Frontal cortex (tissue), 4 donors: ENCODE results near the gene G0S2. TPM values are rescaled to one million over a fixed set of nuclear protein-coding genes. Genes with fewer than 3 reads are reported as not detected.

Experiments used
- DNase-seq, 2 donors: peaks; one replicate each; pipeline ENCODE4 v3.0.0; 2012; ENCODE audit warnings: low spot score in 2 of 2
- FAIRE-seq: peaks from 2 replicates; lab custom pipeline; 2012; peaks lifted over from hg19 to GRCh38; lab: Jason Lieb, UNC
- total RNA-seq: library from RNA; depleted of rRNA; stranded (reverse); fragments of >200 nt; gene quantifications from one replicate; pipeline ENCODE4 v1.2.3, GENCODE V29; 2014
- donor health status: control.
- donor health status: control.
- donor health status: control.

G0S2 gene
- total RNA-seq, 1 donor from 2014 or later, result 1.6 TPM

DNA sequence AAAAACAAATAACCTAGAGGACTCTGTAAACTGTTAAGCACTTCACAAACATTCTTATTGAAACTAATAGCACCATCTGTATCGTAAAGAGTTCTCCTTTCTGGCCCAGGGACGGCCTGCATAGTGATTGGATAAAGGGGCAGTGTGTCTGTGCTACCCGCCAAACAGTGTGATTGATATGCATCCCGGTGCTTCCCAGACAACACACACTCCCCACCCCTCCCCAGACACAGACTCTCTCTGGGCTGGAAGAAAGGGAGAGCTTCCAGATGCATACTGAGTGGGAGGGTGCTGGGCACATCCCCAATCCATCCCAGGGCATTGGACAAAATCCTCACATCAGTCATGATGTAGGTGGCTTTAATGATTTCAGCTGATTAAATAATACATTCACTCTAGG, 33.1 kb downstream of the G0S2 start:
- FAIRE-seq (no peak), DNase-seq (no peak)

DNA sequence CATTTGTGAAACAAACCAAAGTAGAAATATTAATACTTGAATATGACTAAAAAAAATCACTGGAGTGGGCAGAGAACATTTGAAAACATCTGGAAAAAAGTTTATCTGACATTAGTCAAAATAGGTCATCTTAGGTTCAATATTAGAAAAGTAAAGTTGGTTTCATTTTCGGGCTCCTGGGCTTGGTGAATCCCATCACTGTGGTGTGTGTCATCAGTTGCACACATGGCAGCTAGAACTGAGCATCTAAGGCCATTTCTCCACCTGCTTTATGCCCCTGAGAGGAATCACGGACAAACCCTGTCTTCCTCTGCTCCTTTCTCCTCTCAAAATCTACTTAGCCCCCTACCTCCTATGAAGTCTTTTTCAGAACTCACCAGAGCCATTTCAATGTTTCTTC, 34.9 kb downstream of the G0S2 start:
- FAIRE-seq (no peak), DNase-seq (no peak)

DNA sequence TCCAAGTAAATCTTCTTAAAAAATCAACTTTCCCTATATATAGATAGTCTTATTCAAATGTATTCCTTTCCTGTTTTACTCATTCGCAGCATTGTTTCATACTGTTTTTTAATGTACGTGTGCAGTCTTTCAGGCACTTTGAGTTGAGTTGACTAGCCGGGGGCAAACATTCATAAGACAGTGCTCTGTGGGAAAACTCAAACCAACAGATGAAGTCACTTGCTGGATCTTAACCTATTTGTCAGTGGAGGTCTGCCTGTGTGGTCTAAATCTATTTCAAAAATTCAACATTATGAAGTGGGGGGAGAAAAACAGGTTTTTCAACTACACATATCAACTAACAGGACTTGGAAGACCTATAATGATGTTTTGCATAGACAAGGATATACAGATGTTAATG, 35.6 kb downstream of the G0S2 start:
- FAIRE-seq (no peak), DNase-seq (no peak)

DNA sequence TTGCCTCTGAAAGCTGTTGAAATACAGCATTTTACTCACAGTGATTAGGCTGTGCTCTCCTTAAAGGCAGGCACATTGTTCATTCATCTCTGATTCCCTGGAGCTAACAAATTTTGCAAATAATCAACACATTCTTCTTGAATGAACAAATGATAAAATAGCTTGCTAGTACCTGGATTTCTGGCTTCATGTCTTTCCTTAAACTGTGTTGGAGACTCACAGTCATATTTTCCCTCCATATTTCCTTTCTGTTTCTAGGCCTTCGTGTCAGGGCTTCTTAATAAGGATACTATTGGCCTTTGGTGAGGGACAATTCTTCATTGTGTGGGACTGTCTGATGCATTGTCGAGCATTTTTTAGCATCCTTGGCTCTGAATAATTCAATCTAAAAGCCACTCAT, 39.1 kb downstream of the G0S2 start:
- DNase-seq, result no peak
- no peak for FAIRE-seq

DNA sequence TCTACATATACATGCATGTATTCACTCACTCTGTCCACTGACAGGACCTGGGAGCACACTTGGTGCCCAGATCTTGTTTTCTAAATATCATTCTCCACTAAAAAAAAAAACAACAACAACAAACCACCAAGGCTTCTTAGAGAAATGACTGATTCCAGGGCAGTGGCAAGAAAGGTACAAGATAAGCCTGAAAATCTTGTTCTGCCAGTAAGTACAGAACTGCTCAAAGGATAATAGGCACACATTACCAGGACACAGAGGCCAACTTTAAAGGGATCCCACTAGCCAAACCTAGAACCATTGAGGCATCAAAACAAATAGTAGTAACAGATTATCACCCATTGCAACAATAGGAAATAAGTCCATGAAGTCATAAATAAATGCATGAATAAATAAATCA, 40.1 kb downstream of the G0S2 start:
- no peak for FAIRE-seq

DNA sequence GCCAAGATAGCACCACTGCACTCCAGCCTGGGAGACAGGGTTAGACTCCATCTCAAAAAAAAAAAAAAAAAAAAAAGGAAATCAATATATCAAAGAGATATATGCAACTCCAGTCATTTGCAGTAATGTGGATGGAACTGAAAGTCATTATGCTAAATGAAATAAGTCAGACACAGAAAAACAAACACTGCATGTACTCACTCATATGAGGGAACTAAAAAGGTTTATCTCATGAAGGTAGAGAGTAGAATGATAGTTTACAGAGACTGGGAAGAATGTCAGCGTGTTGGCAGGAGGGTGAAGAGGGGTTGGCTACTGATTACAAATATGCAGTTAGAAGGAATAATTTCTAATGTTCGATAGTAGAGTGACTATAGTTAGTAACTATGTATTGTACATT, 42.6 kb downstream of the G0S2 start:
- FAIRE-seq (no peak), DNase-seq (no peak)

More for the DNA sequence above, 40.1 kb downstream of the G0S2 start:
- DNase-seq, result no peak

DNA sequence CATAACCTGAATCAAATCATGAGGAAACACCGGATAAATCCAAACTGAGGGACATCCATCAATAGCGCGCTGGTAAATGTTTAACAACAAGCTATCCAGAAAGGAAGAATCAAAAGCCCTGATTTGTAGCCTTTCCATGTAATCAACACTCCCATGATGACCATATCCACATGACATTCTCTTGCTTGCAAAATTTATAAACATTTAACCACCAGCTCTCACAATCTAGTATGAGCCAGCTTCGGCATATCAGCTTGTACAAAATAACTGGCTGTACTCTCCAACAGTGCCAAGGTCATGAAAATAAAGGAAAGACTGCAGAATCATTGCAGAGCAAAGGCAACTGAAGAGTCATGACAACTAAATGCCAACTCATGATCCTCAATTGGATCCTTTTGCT, 45.1 kb downstream of the G0S2 start:
- no peak for FAIRE-seq
- DNase-seq, result no peak

DNA sequence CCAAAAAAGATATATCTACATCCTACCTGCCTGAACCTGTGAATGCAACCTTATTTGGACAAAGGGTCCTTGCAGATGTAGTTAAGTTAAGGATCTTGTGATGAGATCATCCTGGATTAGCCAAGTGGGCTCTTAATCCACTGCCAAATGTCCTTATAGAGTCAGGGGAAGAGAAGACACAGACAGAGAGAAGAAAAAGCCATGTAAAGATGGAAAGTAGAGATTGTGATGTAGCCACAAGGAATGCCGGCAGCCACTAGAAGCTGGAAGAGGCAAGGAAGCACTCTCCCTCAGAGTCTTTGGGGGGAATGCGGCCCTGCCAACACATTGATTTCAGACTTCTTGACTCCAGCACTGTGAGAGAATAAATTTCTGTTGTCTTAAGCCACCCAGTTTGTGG, 45.6 kb downstream of the G0S2 start:
- FAIRE-seq, result no peak
- DNase-seq, result no peak

DNA sequence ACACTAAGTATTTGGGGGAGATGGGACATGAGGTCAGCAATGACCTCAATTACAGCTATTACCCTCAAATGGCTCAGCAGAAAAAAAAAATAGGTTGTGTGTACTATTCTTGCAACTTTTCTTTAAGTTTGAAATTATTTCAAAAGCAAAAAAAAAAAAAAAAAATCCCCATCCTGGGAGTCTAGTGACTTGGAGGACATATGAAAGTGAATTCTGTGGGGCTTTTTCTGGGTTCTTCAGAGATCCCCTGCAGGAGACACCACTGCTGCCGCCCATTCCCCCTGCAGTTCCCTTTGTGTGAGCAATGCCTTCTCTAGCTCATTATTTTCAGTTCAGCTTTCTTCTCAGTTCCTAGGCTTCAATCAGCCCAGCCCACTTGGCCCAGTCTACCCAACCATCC, 46.1 kb downstream of the G0S2 start:
- DNase-seq (no peak), FAIRE-seq (no peak)

DNA sequence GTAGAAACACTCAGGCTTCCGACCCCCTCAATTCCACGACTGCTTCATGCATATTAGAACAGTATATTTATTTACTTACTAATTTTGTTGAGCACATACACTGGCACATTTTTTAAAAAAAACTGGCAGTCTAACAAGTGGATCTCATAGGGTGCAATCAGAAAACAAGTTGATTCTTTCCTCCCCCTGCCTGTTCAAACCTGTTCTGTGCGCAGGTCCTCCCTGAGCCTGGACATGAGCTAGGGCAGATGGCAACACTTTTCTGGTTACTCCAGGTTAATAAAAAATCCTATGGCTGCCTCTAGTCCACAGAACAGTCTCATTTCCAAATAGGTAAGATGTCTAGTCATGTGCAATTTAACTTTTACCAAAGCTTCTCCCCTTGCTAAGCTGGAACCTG, 48.1 kb downstream of the G0S2 start:
- FAIRE-seq, result no peak
- no peak for DNase-seq

DNA sequence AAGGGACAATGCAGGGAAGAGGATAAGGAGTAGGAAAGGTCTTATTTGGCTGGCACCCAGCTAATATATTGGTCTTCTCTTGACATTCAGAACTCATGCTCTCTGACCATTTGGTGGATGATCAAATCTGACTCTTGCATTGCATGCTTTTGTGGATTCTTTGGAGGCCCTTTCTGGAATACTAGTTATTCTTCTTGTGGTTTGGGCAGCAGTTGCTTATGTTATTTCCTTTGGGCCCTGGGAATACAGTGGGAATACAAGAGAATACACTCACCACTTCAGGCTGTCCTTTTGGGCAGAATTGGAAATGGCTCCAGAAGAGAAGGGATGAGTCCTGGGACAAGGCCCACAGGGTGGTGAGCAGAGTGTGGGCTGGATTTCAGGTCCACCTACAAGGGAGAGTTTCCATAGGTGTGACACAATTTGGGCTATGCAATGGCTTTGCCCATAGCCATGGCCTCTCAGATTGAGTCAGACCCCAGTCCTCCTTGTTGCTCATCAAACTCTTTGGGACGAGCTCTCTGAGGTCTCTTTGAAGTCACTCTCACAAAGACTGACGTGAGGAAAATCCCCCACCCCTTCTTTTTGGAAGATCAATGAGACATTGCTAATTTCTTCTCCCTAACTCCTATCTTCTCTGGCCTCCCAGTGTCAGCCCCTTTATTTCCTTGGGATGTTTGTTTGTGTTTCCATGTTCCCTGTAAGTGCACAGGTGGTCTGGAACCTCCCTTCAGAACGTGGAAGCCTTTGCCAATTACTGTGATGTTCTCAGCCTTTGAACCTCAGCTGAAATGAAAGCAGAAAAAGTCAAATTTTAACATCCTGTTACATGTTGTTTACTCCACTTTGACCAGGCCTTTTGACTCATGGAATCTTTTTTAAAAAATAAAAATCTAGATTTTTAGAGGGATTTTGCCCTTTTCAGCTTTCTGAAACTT, 48.8 kb downstream of the G0S2 start:
- DNase-seq (no peak), FAIRE-seq (no peak)

Other genes starting within 250 kb of the G0S2 start
- 2.4 TPM for gene CAMK1G, start 91.7 kb upstream of the G0S2 start, total RNA-seq
- gene LAMB3, start 23.0 kb upstream of the G0S2 start, total RNA-seq, result 0.82 TPM
- not detected for gene HSD11B1, start 29.4 kb downstream of the G0S2 start, total RNA-seq
- under 0.01 TPM for gene TRAF3IP3, start 80.6 kb downstream of the G0S2 start, total RNA-seq
- 3.3 TPM for gene C1orf74, start 109.1 kb downstream of the G0S2 start, total RNA-seq
- gene IRF6, start 130.7 kb downstream of the G0S2 start, total RNA-seq, result 0.41 TPM
- 10.6 TPM for gene UTP25, start 152.6 kb downstream of the G0S2 start, total RNA-seq